Head of caudate nucleus (tissue), 42 donors: ENCODE results near the gene OR56A1.

Experiments used
- DNase-seq, 42 donors: peaks; one replicate each; pipeline versions ENCODE4 v3.0.0 to v3.0.0-alpha.2; 2020 to 2021; ENCODE audit warnings: mixed read lengths in 7 of 42
- intact Hi-C: fragments of 100-400 bp; cut with DNase I; formaldehyde crosslinking; loops from one replicate; pipeline ENCODE4 v1.15.0; 2022

Gene OR56A1

GRCh38 chr11:5994791-5995190 lies 35.8 kb downstream of the OR56A1 start:
- intact Hi-C loops = no loop called here
- no peak for DNase-seq

DNA sequence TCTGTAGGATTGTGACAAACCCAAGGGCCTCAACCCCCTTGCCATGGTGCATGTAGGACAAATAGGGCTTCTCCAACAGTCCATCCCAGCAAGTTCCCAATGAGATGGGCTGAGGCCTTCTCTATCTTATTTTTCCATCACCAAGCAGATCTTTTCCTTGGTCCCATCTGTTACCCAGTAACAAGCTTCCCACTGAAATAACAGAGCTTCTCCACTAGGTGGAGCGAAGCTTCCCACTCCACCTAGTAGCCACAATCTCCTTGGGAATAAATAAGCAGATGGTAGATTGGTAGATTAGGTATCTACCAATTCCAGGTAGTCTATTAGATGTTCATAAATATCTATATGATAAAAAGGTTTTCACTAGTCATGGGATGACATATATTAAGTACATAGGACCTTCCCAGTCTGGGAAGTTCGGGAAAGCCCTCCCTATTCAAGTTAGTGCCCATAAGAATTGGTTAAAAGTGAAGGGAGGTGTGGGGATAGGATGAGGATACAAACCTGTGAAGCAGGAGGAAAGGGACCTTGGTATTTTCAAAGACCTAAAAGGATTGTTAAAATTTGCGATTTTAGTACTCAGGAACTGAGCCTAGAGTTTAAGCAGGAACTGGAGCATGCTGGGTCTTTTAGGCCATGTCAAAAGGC lies 37.8 kb downstream of the OR56A1 start:
- no peak for DNase-seq
- intact Hi-C loops = no loop called here

- no peak for DNase-seq
These were observed 38.4 kb downstream of the OR56A1 start for GRCh38 chr11:5992150-5992549.

DNA sequence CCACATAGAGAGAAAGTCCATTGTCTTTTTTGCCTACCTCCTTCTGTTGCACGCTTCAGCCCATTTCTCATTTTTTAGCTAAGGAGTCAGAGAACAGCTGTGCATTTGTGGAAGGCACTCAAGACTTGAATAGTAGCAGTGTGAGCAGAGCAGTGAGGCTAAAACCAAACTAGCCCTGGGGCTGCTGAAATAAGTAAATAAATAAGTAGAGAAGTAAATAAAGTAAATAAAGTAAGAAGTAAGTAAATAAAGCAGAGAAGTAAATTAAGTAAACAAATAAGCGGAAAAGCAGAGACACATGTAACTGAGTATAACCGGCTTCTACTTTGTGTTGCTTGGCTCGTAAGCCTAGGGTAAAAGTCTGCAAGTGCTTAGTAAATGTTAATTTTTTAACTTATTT lies 41.4 kb downstream of the OR56A1 start:
- DNase-seq = no peak
- intact Hi-C loops = no loop called here

More at GRCh38 chr11:5992150-5992549, 38.4 kb downstream of the OR56A1 start:
- intact Hi-C loops = no loop called here

DNA sequence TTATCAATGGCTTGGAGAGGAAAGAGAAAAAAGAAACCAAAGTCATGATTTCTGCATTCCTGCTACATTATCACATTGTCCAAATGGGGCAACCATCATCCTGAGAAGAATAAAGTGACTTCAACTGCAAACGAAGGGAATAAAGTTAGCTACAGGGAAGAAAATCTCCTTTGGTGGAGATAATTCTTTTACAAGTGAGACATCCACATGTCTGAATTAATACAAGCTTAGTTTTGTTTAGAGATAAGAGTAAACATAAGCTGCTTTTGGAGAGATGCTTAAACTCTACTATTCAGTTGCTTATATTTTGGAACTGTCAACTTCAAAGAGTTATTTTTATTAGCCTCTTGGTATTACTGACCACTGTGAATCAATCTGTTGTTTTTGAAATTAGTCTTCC lies 43.7 kb downstream of the OR56A1 start, which contains the start of gene OR52L1:
Gene OR52L1 (minus strand): TSS at position 101 of the 400 bp plus-strand sequence. CDS start 55 bp downstream, at position 46.
- intact Hi-C loops = no loop called here
- DNase-seq = no peak

DNA sequence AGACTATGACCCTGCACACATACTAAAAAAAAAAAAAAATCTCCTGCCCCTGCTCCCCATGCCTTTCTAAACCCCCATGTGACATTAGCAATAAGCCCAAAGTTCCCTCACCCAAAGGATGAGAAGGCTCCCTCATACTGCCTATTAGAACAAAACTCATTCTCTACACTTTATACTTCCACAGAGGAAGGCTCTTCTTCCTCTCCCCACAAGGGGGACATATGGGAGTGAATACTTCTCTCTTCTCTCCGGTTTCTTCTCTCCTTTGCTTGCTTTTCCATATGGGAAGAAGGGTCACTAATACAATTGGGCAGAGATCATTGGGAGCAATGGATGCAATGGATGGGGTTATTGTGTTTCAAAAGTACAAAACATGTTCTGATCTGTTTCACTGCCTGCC lies 47.1 kb downstream of the OR56A1 start:
- intact Hi-C loops = no loop called here
- no peak for DNase-seq

DNA sequence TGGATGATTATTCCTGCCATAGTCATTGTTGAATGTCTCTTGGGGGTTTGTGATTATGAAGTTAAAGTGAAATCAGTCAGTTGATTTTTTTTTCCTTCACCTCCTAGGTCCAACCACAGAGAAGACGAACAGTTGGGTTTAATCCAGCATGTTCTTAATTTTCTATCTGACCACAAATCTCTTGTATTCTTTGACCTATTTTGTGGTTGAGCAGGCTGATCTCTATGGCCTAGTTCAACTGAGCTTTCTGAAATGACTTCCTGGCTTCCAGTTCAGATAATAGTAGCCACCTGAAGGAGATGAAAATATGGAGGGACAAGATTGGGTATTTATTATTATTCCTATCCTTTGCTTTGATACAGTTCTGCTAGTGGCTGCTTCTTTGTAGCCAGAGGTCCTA lies 57.0 kb downstream of the OR56A1 start:
- no peak for DNase-seq
- intact Hi-C loops = no loop called here
